WTC11 (cell line): ENCODE results near the gene ORC4. TPM values are rescaled to one million over a fixed set of nuclear protein-coding genes. Genes with fewer than 3 reads are reported as not detected.

Source experiments
- ATAC-seq: fragments of 200-7000 bp; cut with Tn5 transposase; 2 replicates; pipeline ENCODE4 v1.10.0; 2021; ENCODE audit warnings: mild to moderate bottlenecking, moderate library complexity
- CTCF ChIA-PET: fragments of 300-600 bp; sonication (Branson Sonifier 250); formaldehyde crosslinking; loops from one replicate; lab custom pipeline; 2021; ENCODE audit warnings: antibody characterized with exemption; lab: Charles Lee
- POLR2A ChIA-PET: fragments of 350-600 bp; sonication (Branson Sonifier 250); formaldehyde crosslinking; loops from one replicate; lab custom pipeline; 2021; ENCODE audit warnings: antibody characterized with exemption; lab: Charles Lee
- DNase-seq: peaks from one replicate; pipeline ENCODE4 v3.0.0; 2021; ENCODE audit warnings: low spot score
- H3K27ac Mint-ChIP-seq: 2 replicates; pipeline ENCODE4 v1.8.0; 2021; ENCODE audit warnings: mixed read lengths
- H3K27me3 Mint-ChIP-seq: 2 replicates; pipeline ENCODE4 v1.8.0; 2021; ENCODE audit warnings: low read depth, mild to moderate bottlenecking, moderate library complexity, mixed read lengths
- H3K36me3 Mint-ChIP-seq: 2 replicates; pipeline ENCODE4 v1.8.0; 2021; ENCODE audit warnings: mixed read lengths
- H3K4me1 Mint-ChIP-seq: 2 replicates; pipeline ENCODE4 v1.8.0; 2022; ENCODE audit warnings: mixed read lengths
- H3K4me3 Mint-ChIP-seq: 2 replicates; pipeline ENCODE4 v1.8.0; 2021; ENCODE audit warnings: mild to moderate bottlenecking, moderate library complexity, mixed read lengths
- H3K9me3 Mint-ChIP-seq: 2 replicates; pipeline ENCODE4 v1.8.0; 2021; ENCODE audit warnings: mixed read lengths
- ATF1 ChIP-seq: sonication (generic); formaldehyde crosslinking; IDR thresholded peaks from 2 replicates; pipeline ENCODE4 v1.8.1; 2023; ENCODE audit warnings: mild to moderate bottlenecking, moderate library complexity, missing genetic modification reagents
- CREM ChIP-seq: sonication (generic); formaldehyde crosslinking; IDR thresholded peaks from 2 replicates; pipeline ENCODE4 v1.8.1; 2022; ENCODE audit warnings: mild to moderate bottlenecking, missing genetic modification reagents, moderate library complexity
- ELF4 ChIP-seq: sonication (generic); formaldehyde crosslinking; IDR thresholded peaks from 2 replicates; pipeline ENCODE4 v1.8.1; 2022; ENCODE audit warnings: low read depth, mild to moderate bottlenecking, moderate library complexity, missing genetic modification reagents
- EMX1 ChIP-seq: fragments of 250-450 bp; sonication (Bioruptor Pico); IDR thresholded peaks from 2 replicates; pipeline ENCODE4 v1.8.0; 2021; ENCODE audit warnings: mild to moderate bottlenecking
- GABPB1 ChIP-seq: sonication (generic); formaldehyde crosslinking; IDR thresholded peaks from 2 replicates; pipeline ENCODE4 v1.8.1; 2023; ENCODE audit warnings: mild to moderate bottlenecking, missing genetic modification reagents
- JUN ChIP-seq: sonication (generic); formaldehyde crosslinking; IDR thresholded peaks from 2 replicates; pipeline ENCODE4 v1.8.0; 2023; ENCODE audit warnings: mild to moderate bottlenecking, missing genetic modification reagents
- MYBL2 ChIP-seq: sonication (generic); formaldehyde crosslinking; IDR thresholded peaks from 2 replicates; pipeline ENCODE4 v1.8.1; 2023; ENCODE audit warnings: mild to moderate bottlenecking, moderate library complexity, missing genetic modification reagents
- NFATC4 ChIP-seq: fragments of 250-450 bp; sonication (Bioruptor Pico); IDR thresholded peaks from 2 replicates; pipeline ENCODE4 v1.9.0; 2021; ENCODE audit warnings: mild to moderate bottlenecking
- NR3C1 ChIP-seq: sonication (generic); formaldehyde crosslinking; conservative IDR thresholded peaks from 2 replicates; pipeline ENCODE4 v1.8.1; 2023; ENCODE audit warnings: low read depth, mild to moderate bottlenecking, missing genetic modification reagents
- SOX15 ChIP-seq: fragments of 250-450 bp; sonication (Bioruptor Pico); IDR thresholded peaks from 2 replicates; pipeline ENCODE4 v1.9.0; 2021; ENCODE audit warnings: mild to moderate bottlenecking
- SP1 ChIP-seq: sonication (generic); formaldehyde crosslinking; conservative IDR thresholded peaks from 2 replicates; pipeline ENCODE4 v1.8.1; 2022; ENCODE audit warnings: missing genetic modification reagents
- TCF7 ChIP-seq: sonication (generic); formaldehyde crosslinking; IDR thresholded peaks from 2 replicates; pipeline ENCODE4 v1.8.0; 2022; ENCODE audit warnings: mild to moderate bottlenecking, low read depth, missing genetic modification reagents, moderate library complexity
- TP53 ChIP-seq: sonication (generic); formaldehyde crosslinking; IDR thresholded peaks from 2 replicates; pipeline ENCODE4 v1.8.1; 2023; ENCODE audit warnings: mild to moderate bottlenecking, missing genetic modification reagents
- ZNF232 ChIP-seq: sonication (generic); formaldehyde crosslinking; IDR thresholded peaks from 2 replicates; pipeline ENCODE4 v1.8.0; 2022; ENCODE audit warnings: mild to moderate bottlenecking, missing genetic modification reagents
- ZNF263 ChIP-seq: sonication (generic); formaldehyde crosslinking; IDR thresholded peaks from 2 replicates; pipeline ENCODE4 v1.8.1; 2022; ENCODE audit warnings: low read depth, mild to moderate bottlenecking, moderate library complexity, missing genetic modification reagents
- ZNF317 ChIP-seq: sonication (generic); formaldehyde crosslinking; IDR thresholded peaks from 2 replicates; pipeline ENCODE4 v1.8.1; 2023; ENCODE audit warnings: low read depth, mild to moderate bottlenecking, moderate library complexity, missing genetic modification reagents, borderline replicate concordance
- ZNF396 ChIP-seq: fragments of 250-450 bp; sonication (Bioruptor Pico); IDR thresholded peaks from 2 replicates; pipeline ENCODE4 v1.8.0; 2021; ENCODE audit warnings: mild to moderate bottlenecking, moderate library complexity, borderline replicate concordance
- ZNF416 ChIP-seq: fragments of 250-450 bp; sonication (Bioruptor Pico); IDR thresholded peaks from 2 replicates; pipeline ENCODE4 v1.9.0; 2021; ENCODE audit warnings: mild to moderate bottlenecking, inconsistent platforms
- total RNA-seq: library from RNA; stranded (reverse); gene quantifications from 3 replicates; pipeline ENCODE4 v1.2.3, GENCODE V29; 2021
- TF ChIP-seq, protein P1 (sequence below): sonication (generic); formaldehyde crosslinking; IDR thresholded peaks from 2 replicates; pipeline ENCODE4 v1.8.1; 2023; ENCODE audit warnings: mild to moderate bottlenecking, moderate library complexity, missing genetic modification reagents
- TF ChIP-seq, protein P2 (sequence below): sonication (generic); formaldehyde crosslinking; IDR thresholded peaks from 2 replicates; pipeline ENCODE4 v1.8.1; 2023; ENCODE audit warnings: mild to moderate bottlenecking, missing genetic modification reagents
- TF ChIP-seq, protein P3 (sequence below): sonication (generic); formaldehyde crosslinking; IDR thresholded peaks from 2 replicates; pipeline ENCODE4 v1.8.1; 2022; ENCODE audit warnings: missing genetic modification reagents, borderline replicate concordance
- TF ChIP-seq, protein P4 (sequence below): sonication (generic); formaldehyde crosslinking; IDR thresholded peaks from 2 replicates; pipeline ENCODE4 v1.8.0; 2022; ENCODE audit warnings: mild to moderate bottlenecking, missing genetic modification reagents
- TF ChIP-seq, protein P5 (sequence below): sonication (generic); formaldehyde crosslinking; IDR thresholded peaks from 2 replicates; pipeline ENCODE4 v1.8.0; 2023; ENCODE audit warnings: missing genetic modification reagents
- TF ChIP-seq, protein P6 (sequence below): sonication (generic); formaldehyde crosslinking; IDR thresholded peaks from 2 replicates; pipeline ENCODE4 v1.8.1; 2023; ENCODE audit warnings: mild to moderate bottlenecking, missing genetic modification reagents, borderline replicate concordance
- TF ChIP-seq, protein P7 (sequence below): sonication (generic); formaldehyde crosslinking; IDR thresholded peaks from 2 replicates; pipeline ENCODE4 v1.8.0; 2022; ENCODE audit warnings: mild to moderate bottlenecking, missing genetic modification reagents

ORC4 gene
- total RNA-seq, 1 experiment from 2014 or later: 57.9 TPM

DNA sequence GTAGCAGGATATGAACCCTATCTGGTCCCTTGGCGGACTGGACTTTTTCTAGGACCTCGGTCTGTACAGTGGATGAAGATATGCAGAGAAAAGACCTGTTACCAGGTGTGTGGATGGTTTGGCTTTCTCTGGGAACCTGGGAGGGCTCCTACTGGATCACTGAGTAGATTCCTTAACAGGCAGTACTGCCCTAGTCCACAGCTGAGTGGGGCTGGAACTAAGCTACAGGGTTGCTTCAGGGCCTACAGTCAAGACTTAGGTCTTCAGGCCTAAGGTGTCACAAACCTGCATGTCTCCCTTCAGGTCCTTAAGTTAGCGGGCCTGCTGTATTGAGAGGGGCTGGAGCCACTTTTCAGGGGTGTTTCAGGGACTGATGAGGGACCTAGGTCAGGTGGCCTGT is 42.9 kb downstream of the ORC4 start:
- no peak overlapping the region for H3K4me3 Mint-ChIP-seq
- CTCF ChIA-PET: no interaction called here
- DNase-seq: no peak
- no peaks in the 10 kb centered on the region for H3K27me3 Mint-ChIP-seq
- no peaks in the 10 kb centered on the region for H3K9me3 Mint-ChIP-seq
- peak; percentile 44 for ATAC-seq
- POLR2A ChIA-PET: no interaction called here
- TF ChIP-seq MYBL2 (CRISPR knock-in tag) (no peak), ZNF317 (CRISPR knock-in tag) (no peak), ZNF263 (CRISPR knock-in tag) (no peak), EMX1 (CRISPR knock-in tag) (no peak), SP1 (CRISPR knock-in tag) (no peak), ZNF416 (no peak), SOX15 (CRISPR knock-in tag) (no peak), JUN (CRISPR knock-in tag) (no peak), ZNF232 (CRISPR knock-in tag) (no peak), NR3C1 (no peak), GABPB1 (CRISPR knock-in tag) (no peak), CREM (CRISPR knock-in tag) (no peak), NFATC4 (CRISPR knock-in tag) (no peak)
- TF ChIP-seq, protein P1, sequence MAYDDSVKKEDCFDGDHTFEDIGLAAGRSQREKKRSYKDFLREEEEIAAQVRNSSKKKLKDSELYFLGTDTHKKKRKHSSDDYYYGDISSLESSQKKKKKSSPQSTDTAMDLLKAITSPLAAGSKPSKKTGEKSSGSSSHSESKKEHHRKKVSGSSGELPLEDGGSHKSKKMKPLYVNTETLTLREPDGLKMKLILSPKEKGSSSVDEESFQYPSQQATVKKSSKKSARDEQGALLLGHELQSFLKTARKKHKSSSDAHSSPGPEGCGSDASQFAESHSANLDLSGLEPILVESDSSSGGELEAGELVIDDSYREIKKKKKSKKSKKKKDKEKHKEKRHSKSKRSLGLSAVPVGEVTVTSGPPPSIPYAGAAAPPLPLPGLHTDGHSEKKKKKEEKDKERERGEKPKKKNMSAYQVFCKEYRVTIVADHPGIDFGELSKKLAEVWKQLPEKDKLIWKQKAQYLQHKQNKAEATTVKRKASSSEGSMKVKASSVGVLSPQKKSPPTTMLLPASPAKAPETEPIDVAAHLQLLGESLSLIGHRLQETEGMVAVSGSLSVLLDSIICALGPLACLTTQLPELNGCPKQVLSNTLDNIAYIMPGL: no peak
- TF ChIP-seq, protein P2, sequence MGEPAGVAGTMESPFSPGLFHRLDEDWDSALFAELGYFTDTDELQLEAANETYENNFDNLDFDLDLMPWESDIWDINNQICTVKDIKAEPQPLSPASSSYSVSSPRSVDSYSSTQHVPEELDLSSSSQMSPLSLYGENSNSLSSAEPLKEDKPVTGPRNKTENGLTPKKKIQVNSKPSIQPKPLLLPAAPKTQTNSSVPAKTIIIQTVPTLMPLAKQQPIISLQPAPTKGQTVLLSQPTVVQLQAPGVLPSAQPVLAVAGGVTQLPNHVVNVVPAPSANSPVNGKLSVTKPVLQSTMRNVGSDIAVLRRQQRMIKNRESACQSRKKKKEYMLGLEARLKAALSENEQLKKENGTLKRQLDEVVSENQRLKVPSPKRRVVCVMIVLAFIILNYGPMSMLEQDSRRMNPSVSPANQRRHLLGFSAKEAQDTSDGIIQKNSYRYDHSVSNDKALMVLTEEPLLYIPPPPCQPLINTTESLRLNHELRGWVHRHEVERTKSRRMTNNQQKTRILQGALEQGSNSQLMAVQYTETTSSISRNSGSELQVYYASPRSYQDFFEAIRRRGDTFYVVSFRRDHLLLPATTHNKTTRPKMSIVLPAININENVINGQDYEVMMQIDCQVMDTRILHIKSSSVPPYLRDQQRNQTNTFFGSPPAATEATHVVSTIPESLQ (CRISPR knock-in tag): no peak
- TF ChIP-seq, protein P3, sequence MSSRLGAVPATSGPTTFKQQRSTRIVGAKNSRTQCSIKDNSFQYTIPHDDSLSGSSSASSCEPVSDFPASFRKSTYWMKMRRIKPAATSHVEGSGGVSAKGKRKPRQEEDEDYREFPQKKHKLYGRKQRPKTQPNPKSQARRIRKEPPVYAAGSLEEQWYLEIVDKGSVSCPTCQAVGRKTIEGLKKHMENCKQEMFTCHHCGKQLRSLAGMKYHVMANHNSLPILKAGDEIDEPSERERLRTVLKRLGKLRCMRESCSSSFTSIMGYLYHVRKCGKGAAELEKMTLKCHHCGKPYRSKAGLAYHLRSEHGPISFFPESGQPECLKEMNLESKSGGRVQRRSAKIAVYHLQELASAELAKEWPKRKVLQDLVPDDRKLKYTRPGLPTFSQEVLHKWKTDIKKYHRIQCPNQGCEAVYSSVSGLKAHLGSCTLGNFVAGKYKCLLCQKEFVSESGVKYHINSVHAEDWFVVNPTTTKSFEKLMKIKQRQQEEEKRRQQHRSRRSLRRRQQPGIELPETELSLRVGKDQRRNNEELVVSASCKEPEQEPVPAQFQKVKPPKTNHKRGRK (CRISPR knock-in tag): no peak
- TF ChIP-seq, protein P4, sequence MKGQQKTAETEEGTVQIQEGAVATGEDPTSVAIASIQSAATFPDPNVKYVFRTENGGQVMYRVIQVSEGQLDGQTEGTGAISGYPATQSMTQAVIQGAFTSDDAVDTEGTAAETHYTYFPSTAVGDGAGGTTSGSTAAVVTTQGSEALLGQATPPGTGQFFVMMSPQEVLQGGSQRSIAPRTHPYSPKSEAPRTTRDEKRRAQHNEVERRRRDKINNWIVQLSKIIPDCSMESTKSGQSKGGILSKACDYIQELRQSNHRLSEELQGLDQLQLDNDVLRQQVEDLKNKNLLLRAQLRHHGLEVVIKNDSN (CRISPR knock-in tag): no peak
- TF ChIP-seq, protein P5, sequence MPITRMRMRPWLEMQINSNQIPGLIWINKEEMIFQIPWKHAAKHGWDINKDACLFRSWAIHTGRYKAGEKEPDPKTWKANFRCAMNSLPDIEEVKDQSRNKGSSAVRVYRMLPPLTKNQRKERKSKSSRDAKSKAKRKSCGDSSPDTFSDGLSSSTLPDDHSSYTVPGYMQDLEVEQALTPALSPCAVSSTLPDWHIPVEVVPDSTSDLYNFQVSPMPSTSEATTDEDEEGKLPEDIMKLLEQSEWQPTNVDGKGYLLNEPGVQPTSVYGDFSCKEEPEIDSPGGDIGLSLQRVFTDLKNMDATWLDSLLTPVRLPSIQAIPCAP (CRISPR knock-in tag): no peak
- peaks cover 6% of the 10 kb centered on the region for H3K36me3 Mint-ChIP-seq
- H3K27ac Mint-ChIP-seq: no peak overlapping the region
- peaks cover 5% of the 10 kb centered on the region for H3K4me1 Mint-ChIP-seq

DNA sequence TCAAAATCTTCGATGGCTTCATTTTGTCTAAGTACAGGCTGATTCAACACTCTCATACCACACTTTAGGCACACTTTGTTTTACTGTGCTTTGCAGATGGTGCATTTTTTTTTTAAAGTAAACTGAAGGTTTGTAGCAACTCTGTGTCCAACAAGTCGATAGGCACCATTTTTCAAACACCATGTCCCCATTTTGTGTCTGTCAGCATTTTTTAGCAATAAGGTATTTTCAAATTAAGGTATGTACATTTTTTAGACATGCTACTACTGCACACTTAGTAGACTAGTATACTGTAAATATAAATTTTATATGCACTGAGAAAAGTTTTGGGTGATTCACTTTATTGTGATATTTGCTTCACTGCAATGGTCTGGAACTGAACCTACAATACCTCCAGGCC is 44.4 kb downstream of the ORC4 start:
- H3K9me3 Mint-ChIP-seq: no peaks in the 10 kb centered on the region
- peaks cover 11% of the 10 kb centered on the region for H3K36me3 Mint-ChIP-seq
- H3K27me3 Mint-ChIP-seq: no peaks in the 10 kb centered on the region
- ATAC-seq (no peak), DNase-seq (no peak)
- ChIA-PET CTCF (no interaction called here), POLR2A (no interaction called here)
- peaks cover 5% of the 10 kb centered on the region for H3K4me1 Mint-ChIP-seq
- no peak overlapping the region for H3K27ac Mint-ChIP-seq
- H3K4me3 Mint-ChIP-seq: no peak overlapping the region
- TF ChIP-seq TP53 (CRISPR knock-in tag) (no peak), TCF7 (CRISPR knock-in tag) (no peak), ZNF396 (no peak), ATF1 (CRISPR knock-in tag) (no peak), NR3C1 (no peak), ELF4 (CRISPR knock-in tag) (no peak)
- TF ChIP-seq, protein P6, sequence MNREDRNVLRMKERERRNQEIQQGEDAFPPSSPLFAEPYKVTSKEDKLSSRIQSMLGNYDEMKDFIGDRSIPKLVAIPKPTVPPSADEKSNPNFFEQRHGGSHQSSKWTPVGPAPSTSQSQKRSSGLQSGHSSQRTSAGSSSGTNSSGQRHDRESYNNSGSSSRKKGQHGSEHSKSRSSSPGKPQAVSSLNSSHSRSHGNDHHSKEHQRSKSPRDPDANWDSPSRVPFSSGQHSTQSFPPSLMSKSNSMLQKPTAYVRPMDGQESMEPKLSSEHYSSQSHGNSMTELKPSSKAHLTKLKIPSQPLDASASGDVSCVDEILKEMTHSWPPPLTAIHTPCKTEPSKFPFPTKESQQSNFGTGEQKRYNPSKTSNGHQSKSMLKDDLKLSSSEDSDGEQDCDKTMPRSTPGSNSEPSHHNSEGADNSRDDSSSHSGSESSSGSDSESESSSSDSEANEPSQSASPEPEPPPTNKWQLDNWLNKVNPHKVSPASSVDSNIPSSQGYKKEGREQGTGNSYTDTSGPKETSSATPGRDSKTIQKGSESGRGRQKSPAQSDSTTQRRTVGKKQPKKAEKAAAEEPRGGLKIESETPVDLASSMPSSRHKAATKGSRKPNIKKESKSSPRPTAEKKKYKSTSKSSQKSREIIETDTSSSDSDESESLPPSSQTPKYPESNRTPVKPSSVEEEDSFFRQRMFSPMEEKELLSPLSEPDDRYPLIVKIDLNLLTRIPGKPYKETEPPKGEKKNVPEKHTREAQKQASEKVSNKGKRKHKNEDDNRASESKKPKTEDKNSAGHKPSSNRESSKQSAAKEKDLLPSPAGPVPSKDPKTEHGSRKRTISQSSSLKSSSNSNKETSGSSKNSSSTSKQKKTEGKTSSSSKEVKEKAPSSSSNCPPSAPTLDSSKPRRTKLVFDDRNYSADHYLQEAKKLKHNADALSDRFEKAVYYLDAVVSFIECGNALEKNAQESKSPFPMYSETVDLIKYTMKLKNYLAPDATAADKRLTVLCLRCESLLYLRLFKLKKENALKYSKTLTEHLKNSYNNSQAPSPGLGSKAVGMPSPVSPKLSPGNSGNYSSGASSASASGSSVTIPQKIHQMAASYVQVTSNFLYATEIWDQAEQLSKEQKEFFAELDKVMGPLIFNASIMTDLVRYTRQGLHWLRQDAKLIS (CRISPR knock-in tag): no peak
- TF ChIP-seq, protein P7, sequence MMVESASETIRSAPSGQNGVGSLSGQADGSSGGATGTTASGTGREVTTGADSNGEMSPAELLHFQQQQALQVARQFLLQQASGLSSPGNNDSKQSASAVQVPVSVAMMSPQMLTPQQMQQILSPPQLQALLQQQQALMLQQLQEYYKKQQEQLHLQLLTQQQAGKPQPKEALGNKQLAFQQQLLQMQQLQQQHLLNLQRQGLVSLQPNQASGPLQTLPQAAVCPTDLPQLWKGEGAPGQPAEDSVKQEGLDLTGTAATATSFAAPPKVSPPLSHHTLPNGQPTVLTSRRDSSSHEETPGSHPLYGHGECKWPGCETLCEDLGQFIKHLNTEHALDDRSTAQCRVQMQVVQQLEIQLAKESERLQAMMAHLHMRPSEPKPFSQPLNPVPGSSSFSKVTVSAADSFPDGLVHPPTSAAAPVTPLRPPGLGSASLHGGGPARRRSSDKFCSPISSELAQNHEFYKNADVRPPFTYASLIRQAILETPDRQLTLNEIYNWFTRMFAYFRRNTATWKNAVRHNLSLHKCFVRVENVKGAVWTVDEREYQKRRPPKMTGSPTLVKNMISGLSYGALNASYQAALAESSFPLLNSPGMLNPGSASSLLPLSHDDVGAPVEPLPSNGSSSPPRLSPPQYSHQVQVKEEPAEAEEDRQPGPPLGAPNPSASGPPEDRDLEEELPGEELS (CRISPR knock-in tag): no peak
